GM18505 (cell line): Measurements from ENCODE around the gene XYLT1.

Source experiments
- ATAC-seq: cut with Tn5 transposase; IDR thresholded peaks from one replicate; pipeline ENCODE4 v1.9.1; 2021; ENCODE audit not compliant: unreplicated experiment
- POLR2A ChIP-seq: IDR thresholded peaks from 4 replicates; pipeline ENCODE4 v1.6.1; 2011; ENCODE audit warnings: borderline replicate concordance; ENCODE audit not compliant: insufficient read depth, insufficient read length; ENCODE audit errors: extremely low read depth

Gene XYLT1

GRCh38 chr16:17246268-17246885, 224.4 kb downstream of the XYLT1 start:
- ATAC-seq: no peak
- TF ChIP-seq POLR2A: no peak

DNA sequence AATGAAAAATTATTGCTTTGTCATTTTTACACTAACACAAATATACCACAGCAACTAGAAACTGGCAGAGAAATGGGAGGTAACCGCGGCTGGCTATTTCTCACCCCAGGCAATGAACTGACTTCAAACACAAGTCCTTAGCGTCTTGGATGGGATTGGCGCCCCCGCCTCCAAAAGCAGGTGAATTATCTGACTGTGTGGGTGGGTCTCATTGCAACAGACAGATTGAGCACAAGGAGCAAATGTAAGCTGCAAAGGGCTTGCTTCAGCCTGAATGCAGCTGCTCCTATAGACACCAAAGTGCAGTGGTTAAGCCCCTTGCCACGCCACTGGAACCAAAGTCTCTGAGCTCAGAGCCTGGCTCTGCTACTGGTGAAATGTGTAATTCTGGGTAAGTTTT, 225.0 kb downstream of the XYLT1 start:
- no peak for TF ChIP-seq POLR2A
- ATAC-seq: no peak

GRCh38 chr16:17244872-17245551, 225.7 kb downstream of the XYLT1 start:
- no peak for TF ChIP-seq POLR2A
- no peak for ATAC-seq

GRCh38 chr16:17241264-17241835, 229.4 kb downstream of the XYLT1 start:
- ATAC-seq: no peak
- TF ChIP-seq POLR2A: no peak

- TF ChIP-seq POLR2A: no peak
- ATAC-seq: no peak
Observed at GRCh38 chr16:17238285-17239028, 232.3 kb downstream of the XYLT1 start.

- no peak for TF ChIP-seq POLR2A
- ATAC-seq: no peak
Observed at GRCh38 chr16:17237350-17237944, 233.3 kb downstream of the XYLT1 start.

DNA sequence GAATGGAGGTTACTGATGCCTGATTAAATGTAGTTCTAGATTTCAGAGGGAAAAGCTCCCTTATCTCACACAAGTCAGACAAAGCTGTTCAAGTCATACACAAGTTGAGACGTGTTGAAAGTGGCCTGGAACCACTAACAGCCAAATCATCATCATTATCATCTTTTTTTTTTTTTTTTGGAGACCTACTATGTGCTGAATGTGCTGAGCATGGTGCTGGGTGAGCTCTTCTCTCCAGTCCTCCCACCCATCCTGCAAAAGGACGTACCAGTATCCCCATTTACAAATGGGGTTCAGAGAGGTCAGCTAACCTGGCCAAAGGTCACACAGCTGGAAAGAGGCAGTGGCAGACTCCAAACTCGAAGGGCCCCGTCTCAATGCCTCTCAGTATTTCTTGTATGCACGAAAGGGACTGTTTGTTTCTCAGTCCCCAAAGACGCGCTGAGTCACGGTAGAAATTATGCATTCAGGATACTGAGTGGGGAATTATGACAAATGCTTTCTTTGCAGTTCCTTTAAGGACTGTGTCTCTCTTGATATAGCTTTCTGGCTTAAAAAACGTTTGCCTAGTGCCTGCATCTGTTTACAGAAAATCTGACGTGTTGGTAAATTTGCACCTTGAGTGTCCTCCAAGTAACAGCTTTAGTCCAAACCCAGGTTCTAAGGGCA, 235.5 kb downstream of the XYLT1 start:
- ATAC-seq: no peak
- TF ChIP-seq POLR2A: no peak

DNA sequence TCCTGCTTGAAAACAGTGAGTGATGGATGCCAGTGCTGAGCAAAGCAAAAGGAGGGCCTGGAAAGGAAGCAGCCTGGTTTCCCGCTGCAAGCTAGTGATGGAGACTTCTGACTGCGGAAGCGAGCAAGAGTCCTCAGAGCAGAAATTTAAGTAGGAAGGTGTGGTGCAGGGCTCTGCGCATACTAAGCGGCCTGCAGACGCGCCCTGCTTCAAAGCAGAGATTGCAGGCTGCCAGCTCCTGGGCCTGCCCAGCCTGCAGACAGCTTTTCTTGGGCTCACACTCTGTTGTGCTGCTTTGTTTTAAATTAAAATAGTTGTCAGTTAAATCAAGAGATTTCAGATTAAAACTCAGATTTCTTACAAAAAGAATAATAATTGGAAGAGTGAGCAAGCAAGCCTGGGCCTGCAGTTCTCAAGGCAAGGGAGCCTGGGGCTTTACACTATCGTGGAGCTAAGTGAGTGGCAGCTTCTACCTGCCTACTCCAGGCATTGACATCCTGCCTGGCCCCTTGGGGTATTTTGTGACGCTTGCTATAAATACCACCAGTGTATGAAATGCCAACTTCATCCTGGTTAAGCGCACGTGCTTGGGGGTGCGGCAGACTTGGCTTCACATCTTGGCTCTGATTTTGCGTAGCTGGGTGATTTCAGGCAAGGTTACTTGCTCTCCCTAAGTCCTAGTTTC, 237.3 kb downstream of the XYLT1 start:
- no peak for ATAC-seq
- no peak for TF ChIP-seq POLR2A

DNA sequence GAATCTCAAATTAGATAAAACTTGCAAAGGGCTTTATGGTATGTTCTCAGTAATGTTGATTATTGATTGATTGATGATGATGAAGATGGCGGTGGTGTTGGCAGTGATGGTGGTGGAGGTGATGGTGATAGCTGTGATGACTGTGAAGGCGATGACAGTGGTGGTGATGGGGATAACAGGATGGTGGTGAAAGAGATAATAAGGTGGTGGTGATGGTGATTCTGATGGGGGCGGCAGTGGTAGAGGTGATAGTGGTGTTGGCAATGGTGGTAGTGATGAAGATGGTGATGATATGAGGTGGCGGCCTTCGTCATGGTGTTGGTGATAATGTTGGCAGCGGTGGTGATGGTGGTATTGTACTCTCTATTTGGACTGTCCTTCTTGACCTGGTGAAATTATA, 238.3 kb downstream of the XYLT1 start:
- ATAC-seq: no peak
- no peak for TF ChIP-seq POLR2A

GRCh38 chr16:17231972-17232371, 238.8 kb downstream of the XYLT1 start:
- no peak for ATAC-seq
- no peak for TF ChIP-seq POLR2A

DNA sequence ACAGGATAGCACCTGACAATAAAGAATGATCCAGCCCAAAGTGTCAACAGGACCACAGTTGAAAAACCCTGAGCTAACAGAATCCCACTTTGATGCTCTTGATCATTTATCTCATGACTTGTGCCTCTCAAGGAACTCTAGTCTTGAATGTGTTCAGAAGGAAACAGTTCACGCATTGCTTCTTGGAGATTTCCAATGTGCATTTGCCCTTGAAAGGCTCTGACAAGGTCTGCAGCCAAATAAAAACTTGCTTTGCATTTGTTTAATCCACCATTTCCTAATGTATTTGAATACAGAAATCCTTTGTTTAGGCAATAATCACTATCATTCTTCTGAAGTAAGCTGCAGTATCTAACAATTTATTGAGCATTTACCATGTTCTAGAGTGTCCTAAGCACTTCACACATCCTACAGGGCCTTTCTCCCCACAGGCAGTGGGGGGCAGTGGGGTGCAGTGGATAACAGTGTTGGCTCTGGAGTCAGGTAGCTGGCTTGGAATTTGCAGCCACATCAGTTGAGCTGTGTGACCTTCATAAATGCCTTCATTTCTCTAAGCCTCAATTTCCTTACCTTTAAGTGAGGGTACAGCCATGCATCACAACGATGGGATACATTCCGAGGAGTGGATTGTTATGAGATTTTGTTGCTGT, 239.7 kb downstream of the XYLT1 start:
- no peak for ATAC-seq

GRCh38 chr16:17229766-17230165, 241.0 kb downstream of the XYLT1 start:
- no peak for ATAC-seq
- TF ChIP-seq POLR2A: no peak

More for the DNA sequence above, 239.7 kb downstream of the XYLT1 start:
- no peak for TF ChIP-seq POLR2A
